Central memory CD8-positive, alpha-beta T cell (primary cell): ENCODE results near the gene BAIAP2.

Source experiments
- ATAC-seq: fragments of 150-1000 bp; cut with Tn5 transposase; replicated peaks from 2 replicates; pipeline ENCODE4 v1.10.0; 2022; ENCODE audit warnings: mild to moderate bottlenecking, moderate FRiP score, moderate number of reproducible peaks; ENCODE audit not compliant: poor library complexity, severe bottlenecking; ENCODE audit errors: extremely low read depth
- DNase-seq, 2 donors: peaks; one replicate each; pipeline ENCODE4 v3.0.0; 2021; ENCODE audit warnings: low spot score in 2 of 2
- H3K27ac Mint-ChIP-seq: one replicate; pipeline ENCODE4 v1.8.0; 2022; ENCODE audit warnings: low read depth, mild to moderate bottlenecking, moderate library complexity, mixed read lengths
- H3K27me3 Mint-ChIP-seq: one replicate; pipeline ENCODE4 v1.8.0; 2022; ENCODE audit warnings: mixed read lengths
- H3K36me3 Mint-ChIP-seq: one replicate; pipeline ENCODE4 v1.8.0; 2022; ENCODE audit warnings: mild to moderate bottlenecking, moderate library complexity, mixed read lengths; ENCODE audit not compliant: insufficient read depth
- H3K4me1 Mint-ChIP-seq: one replicate; pipeline ENCODE4 v1.8.0; 2022; ENCODE audit warnings: mixed read lengths
- H3K4me3 Mint-ChIP-seq: one replicate; pipeline ENCODE4 v1.8.0; 2022; ENCODE audit warnings: mild to moderate bottlenecking, moderate library complexity, mixed read lengths
- H3K9me3 Mint-ChIP-seq: one replicate; pipeline ENCODE4 v1.8.0; 2022; ENCODE audit warnings: mixed read lengths

Gene BAIAP2

DNA sequence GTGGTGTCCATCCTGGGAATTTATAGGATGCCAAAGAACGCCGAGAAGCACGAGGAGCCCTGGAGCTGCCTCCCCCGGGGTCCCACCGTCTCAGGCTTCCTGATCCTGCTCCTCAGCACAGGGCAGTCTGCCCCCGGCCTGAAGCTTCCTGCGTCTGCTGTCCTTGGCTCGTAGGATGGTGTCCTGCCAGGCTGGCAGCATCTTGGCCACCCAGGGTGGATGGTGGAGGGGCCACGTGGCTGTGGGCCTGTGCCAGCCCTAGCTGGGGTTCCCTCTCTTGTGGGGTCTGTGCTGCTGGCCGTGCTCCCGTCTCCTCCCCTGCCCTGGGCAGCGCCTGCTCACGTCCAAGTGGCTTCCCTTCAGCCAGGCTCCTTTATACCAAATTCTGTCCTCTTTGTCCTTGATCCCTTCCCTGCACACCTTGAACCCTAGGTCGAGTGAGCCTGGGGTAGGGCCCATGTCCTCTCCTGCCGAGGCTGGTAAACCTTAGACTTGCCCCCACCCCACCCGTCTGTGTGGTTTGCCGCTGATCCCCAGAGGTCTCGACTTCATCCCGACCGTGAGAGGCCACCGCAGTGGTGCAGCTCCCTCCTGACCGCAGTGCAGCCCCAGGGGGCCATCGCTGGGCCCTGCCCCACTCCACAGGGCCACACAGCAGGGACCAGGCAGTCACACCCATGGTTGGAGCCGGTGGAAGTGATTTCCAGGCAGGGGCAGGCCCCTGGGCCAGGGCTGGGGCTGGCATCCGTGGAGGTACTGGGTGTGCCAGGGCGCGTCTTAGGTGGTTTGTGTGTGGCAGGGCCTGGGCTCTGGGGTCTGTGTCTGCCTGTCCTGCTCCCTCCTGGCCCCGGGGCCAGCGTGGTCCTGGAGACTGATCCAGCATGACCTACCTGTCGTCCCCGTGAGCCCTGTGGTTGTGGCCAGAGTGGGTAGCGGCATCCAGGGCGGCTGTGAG is 46.5 kb downstream of the BAIAP2 start:
- H3K36me3 Mint-ChIP-seq, result no peaks in the 10 kb centered on the region
- H3K27me3 Mint-ChIP-seq, result no peaks in the 10 kb centered on the region
- no peaks in the 10 kb centered on the region for H3K9me3 Mint-ChIP-seq
- H3K4me1 Mint-ChIP-seq, result no peaks in the 10 kb centered on the region
- no peak overlapping the region for H3K27ac Mint-ChIP-seq
- no peak overlapping the region for H3K4me3 Mint-ChIP-seq
- ATAC-seq (no peak), DNase-seq (no peak)

DNA sequence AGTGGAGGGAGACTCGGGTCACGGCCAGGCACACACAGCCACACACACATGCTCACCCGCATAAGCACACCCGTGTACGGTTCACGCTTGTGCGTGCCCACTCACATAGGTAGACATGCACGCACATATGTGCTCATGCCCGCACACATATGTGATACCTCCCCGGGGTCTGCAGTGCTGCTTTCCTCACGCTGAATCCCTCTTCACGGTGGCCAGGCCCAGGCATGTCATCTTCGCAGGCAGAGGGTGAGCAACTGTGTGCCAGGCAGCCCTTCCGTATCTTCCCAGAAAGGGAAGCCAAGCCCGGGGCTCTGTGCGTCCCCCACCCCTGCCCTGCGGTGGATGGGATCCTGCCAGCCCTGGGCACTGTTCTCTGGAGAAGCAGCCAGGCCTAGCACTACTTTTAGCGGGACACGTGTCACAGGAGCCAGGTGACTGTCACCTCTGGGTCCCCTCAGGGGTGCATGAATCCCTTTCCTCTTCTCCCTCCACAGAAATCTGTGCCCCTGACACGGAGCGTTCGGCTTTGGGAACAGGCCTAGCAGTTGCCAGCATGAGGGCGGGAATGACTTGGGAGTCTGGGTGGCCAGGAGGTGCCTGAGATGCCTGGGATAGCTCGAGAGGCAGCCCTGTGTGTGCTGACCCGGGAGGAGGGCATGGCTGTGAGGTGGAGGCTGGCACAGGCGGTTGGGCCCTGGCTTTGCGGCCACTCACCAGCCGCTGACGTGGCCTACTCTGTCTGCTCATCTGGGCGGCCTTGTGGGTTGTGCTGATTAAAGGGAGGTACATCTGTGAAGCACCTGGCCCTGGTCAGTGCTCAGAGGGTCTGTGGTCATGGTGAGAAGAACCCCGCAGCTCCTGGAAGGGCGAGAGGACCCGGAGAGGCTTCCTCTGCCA is 47.5 kb downstream of the BAIAP2 start:
- no peak for DNase-seq
- Mint-ChIP-seq H3K27me3 (no peaks in the 10 kb centered on the region), H3K27ac (no peak overlapping the region), H3K4me3 (no peak overlapping the region), H3K36me3 (no peaks in the 10 kb centered on the region), H3K9me3 (no peaks in the 10 kb centered on the region), H3K4me1 (no peaks in the 10 kb centered on the region)
- ATAC-seq, result no peak

GRCh38 chr17:81083125-81083765 is 48.3 kb downstream of the BAIAP2 start:
- Mint-ChIP-seq H3K9me3 (no peaks in the 10 kb centered on the region), H3K27me3 (no peaks in the 10 kb centered on the region), H3K27ac (no peak overlapping the region), H3K4me3 (no peak overlapping the region), H3K36me3 (no peaks in the 10 kb centered on the region), H3K4me1 (no peaks in the 10 kb centered on the region)
- ATAC-seq, result no peak
- no peak for DNase-seq

- Mint-ChIP-seq H3K9me3 (no peaks in the 10 kb centered on the region), H3K27ac (no peak overlapping the region), H3K4me1 (no peaks in the 10 kb centered on the region), H3K27me3 (no peaks in the 10 kb centered on the region), H3K36me3 (no peaks in the 10 kb centered on the region), H3K4me3 (no peak overlapping the region)
- ATAC-seq (no peak), DNase-seq (no peak)
Measured at GRCh38 chr17:81084680-81085419, 49.9 kb downstream of the BAIAP2 start.

GRCh38 chr17:81085420-81085911 is 50.5 kb downstream of the BAIAP2 start:
- Mint-ChIP-seq H3K4me3 (no peak overlapping the region), H3K27me3 (no peaks in the 10 kb centered on the region), H3K36me3 (no peaks in the 10 kb centered on the region), H3K9me3 (no peaks in the 10 kb centered on the region), H3K27ac (no peak overlapping the region), H3K4me1 (no peaks in the 10 kb centered on the region)
- DNase-seq (no peak), ATAC-seq (no peak)

- no peaks in the 10 kb centered on the region for H3K27me3 Mint-ChIP-seq
- DNase-seq (no peak), ATAC-seq (no peak)
- no peaks in the 10 kb centered on the region for H3K9me3 Mint-ChIP-seq
- no peak overlapping the region for H3K27ac Mint-ChIP-seq
- H3K36me3 Mint-ChIP-seq, result no peaks in the 10 kb centered on the region
- H3K4me1 Mint-ChIP-seq, result no peaks in the 10 kb centered on the region
- no peak overlapping the region for H3K4me3 Mint-ChIP-seq
Measured at GRCh38 chr17:81086789-81087551, 52.0 kb downstream of the BAIAP2 start.

GRCh38 chr17:81090361-81091136 is 55.6 kb downstream of the BAIAP2 start:
- H3K4me3 Mint-ChIP-seq, result no peak overlapping the region
- peaks cover 10% of the 10 kb centered on the region for H3K4me1 Mint-ChIP-seq
- no peak overlapping the region for H3K27ac Mint-ChIP-seq
- no peaks in the 10 kb centered on the region for H3K27me3 Mint-ChIP-seq
- no peak for DNase-seq
- no peaks in the 10 kb centered on the region for H3K9me3 Mint-ChIP-seq
- peaks cover 11% of the 10 kb centered on the region for H3K36me3 Mint-ChIP-seq
- no peak for ATAC-seq

GRCh38 chr17:81091154-81091553 is 56.2 kb downstream of the BAIAP2 start:
- no peak overlapping the region for H3K27ac Mint-ChIP-seq
- DNase-seq, result no peak
- H3K36me3 Mint-ChIP-seq, result peaks cover 12% of the 10 kb centered on the region

GRCh38 chr17:81091774-81092517 is 57.0 kb downstream of the BAIAP2 start:
- Mint-ChIP-seq H3K27ac (no peak overlapping the region), H3K27me3 (no peaks in the 10 kb centered on the region), H3K9me3 (no peaks in the 10 kb centered on the region), H3K4me3 (no peak overlapping the region), H3K36me3 (peaks cover 14% of the 10 kb centered on the region), H3K4me1 (peaks cover 16% of the 10 kb centered on the region)
- ATAC-seq (no peak), DNase-seq (no peak)

More at GRCh38 chr17:81091154-81091553, 56.2 kb downstream of the BAIAP2 start:
- peaks cover 10% of the 10 kb centered on the region for H3K4me1 Mint-ChIP-seq
- H3K27me3 Mint-ChIP-seq, result no peaks in the 10 kb centered on the region
- no peak overlapping the region for H3K4me3 Mint-ChIP-seq
- H3K9me3 Mint-ChIP-seq, result no peaks in the 10 kb centered on the region
- no peak for ATAC-seq

GRCh38 chr17:81092518-81093095 is 57.7 kb downstream of the BAIAP2 start:
- H3K4me3 Mint-ChIP-seq, result no peak overlapping the region
- no peak overlapping the region for H3K27ac Mint-ChIP-seq
- no peaks in the 10 kb centered on the region for H3K27me3 Mint-ChIP-seq
- no peak for DNase-seq
- H3K36me3 Mint-ChIP-seq, result peaks cover 14% of the 10 kb centered on the region
- no peaks in the 10 kb centered on the region for H3K9me3 Mint-ChIP-seq
- H3K4me1 Mint-ChIP-seq, result peaks cover 17% of the 10 kb centered on the region
- ATAC-seq, result no peak
